Kidney (tissue), 14 donors: ENCODE measurements around the gene XPR1. TPM values are rescaled to one million over a fixed set of nuclear protein-coding genes. Genes with fewer than 3 reads are reported as not detected.

Source experiments
- DNase-seq, 5 donors: peaks; one replicate each; pipeline ENCODE4 v3.0.0-alpha.2; 2013 to 2020
- FAIRE-seq: peaks from 2 replicates; lab custom pipeline; 2012; peaks lifted over from hg19 to GRCh38; lab: Jason Lieb, UNC
- H3K27ac ChIP-seq, 2 donors: one replicate each; pipeline ENCODE4 v1.7.0; 2013; ENCODE audit warnings: low read depth in 2 of 2, low read length in 2 of 2, inconsistent platforms in 1 of 2
- H3K27me3 ChIP-seq: one replicate; pipeline ENCODE4 v1.7.1; 2013; ENCODE audit warnings: low read length, inconsistent platforms; ENCODE audit not compliant: control insufficient read depth, insufficient read depth
- H3K36me3 ChIP-seq, 3 donors: one replicate each; pipeline versions ENCODE4 v1.7.0 to v1.7.1; 2013; ENCODE audit warnings: low read length in 3 of 3, control low read depth in 1 of 3, inconsistent platforms in 1 of 3; ENCODE audit not compliant: insufficient read depth in 3 of 3, control insufficient read depth in 2 of 3
- H3K4me1 ChIP-seq, 3 donors: one replicate each; pipeline versions ENCODE4 v1.7.0 to v1.7.1; 2013; ENCODE audit warnings: low read length in 3 of 3, inconsistent platforms in 1 of 3, low read depth in 1 of 3; ENCODE audit not compliant: control insufficient read depth in 2 of 3, insufficient read depth in 2 of 3
- H3K4me3 ChIP-seq, 3 donors: one replicate each; pipeline versions ENCODE4 v1.7.0 to v1.8.1; 2013; ENCODE audit warnings: low read length in 3 of 3, control low read depth in 1 of 3, inconsistent platforms in 1 of 3
- H3K9ac ChIP-seq, 3 donors: one replicate each; pipeline versions ENCODE4 v1.7.0 to v1.7.1; 2013; ENCODE audit warnings: low read length in 3 of 3, control low read depth in 1 of 3, inconsistent platforms in 1 of 3
- H3K9me3 ChIP-seq, 3 donors: one replicate each; pipeline versions ENCODE4 v1.7.0 to v1.7.1; 2013; ENCODE audit warnings: low read length in 3 of 3, control low read depth in 1 of 3, inconsistent platforms in 1 of 3; ENCODE audit not compliant: control insufficient read depth in 2 of 3, insufficient read depth in 1 of 3
- CTCF ChIP-seq: IDR thresholded peaks from 3 replicates; pipeline ENCODE4 v1.5.1; 2012; ENCODE audit warnings: mild to moderate bottlenecking, moderate library complexity, borderline replicate concordance; ENCODE audit not compliant: insufficient read depth; ENCODE audit errors: extremely low read depth
- intact Hi-C: fragments of 100-400 bp; cut with DNase I; formaldehyde crosslinking; loops from one replicate; pipeline ENCODE4 v1.11.1; 2022
- polyA plus RNA-seq: library from polyadenylated mRNA; stranded (reverse); fragments of 350-450 nt; fragmentation: Illumina TruSeq; extraction: RNeasy Lipid Tissue Mini Kit (QIAGEN cat#74804); gene quantifications from one replicate; pipeline ENCODE4 v1.2.3, GENCODE V29; 2014; ENCODE audit warnings: low read depth, low replicate concordance; ENCODE audit not compliant: insufficient read depth
- total RNA-seq: library from RNA; stranded (reverse); fragmentation: NEBNext Ultra II Directional; extraction: Animal tissue kit (Norgen Biotek cat#: 25700); gene quantifications from one replicate; pipeline ENCODE4 v1.2.1, GENCODE V29; 2021
- donor health status: control.
- donor health status: control.
- donor health status: control.
- donor health status: control.
- donor health status: control.
- donor health status: DM: yes; HTN: yes; CAD: no.
- donor health status: Normal renal cell carcinoma (clear cell type).

Gene XPR1
- total and polyA plus RNA-seq, 2 donors from 2014 or later, result 10.9 to 33.5 TPM

DNA sequence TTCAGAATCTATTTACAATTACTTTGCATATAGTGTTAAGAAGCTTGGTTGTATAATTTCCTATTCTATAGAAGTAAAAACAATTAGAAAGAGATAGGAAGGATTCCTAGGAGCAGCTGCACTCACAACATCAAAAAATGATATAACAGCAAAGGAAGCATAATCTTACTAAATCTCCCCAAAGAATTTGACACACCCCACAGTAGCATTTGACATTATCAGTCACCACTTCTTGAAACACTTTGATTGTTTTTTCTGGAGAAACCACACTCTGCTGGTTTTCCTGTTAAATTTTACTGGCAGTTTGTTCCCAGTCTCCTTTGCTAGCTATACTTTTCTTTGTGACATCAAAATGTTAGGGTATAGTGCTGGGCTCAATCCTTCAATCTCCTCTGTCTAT lies 180.1 kb downstream of the XPR1 start:
- Histone ChIP-seq H3K27me3 (no peaks in the 10 kb centered on the region), H3K9ac (no peak overlapping the region), H3K36me3 (peaks cover 0 to 9% (median 0%) of the 10 kb centered on the region in 3 donors), H3K9me3 (no peaks in the 10 kb centered on the region), H3K4me3 (no peak overlapping the region), H3K27ac (no peak overlapping the region), H3K4me1 (no peaks in the 10 kb centered on the region)
- FAIRE-seq (no peak), DNase-seq (no peak)
- intact Hi-C loops, result no loop called here
- no peak for TF ChIP-seq CTCF

DNA sequence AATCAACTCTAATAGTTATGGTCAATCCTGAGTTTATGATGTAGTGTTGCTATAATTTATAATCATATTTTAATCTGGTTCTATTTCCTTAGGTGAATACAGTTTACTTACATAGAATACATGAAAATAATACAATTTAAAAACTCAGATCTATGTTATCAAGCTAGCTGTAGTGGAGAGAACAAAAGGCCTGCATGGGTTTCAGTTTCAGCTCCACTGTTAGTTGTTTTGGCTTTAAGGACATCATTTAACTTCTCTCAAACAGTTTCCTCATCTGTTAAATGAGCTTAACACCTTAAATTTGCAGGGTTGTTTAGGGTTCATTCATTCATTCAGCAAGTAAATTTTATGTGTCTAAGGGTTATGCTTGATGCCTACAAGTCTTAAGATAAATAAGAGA lies 182.4 kb downstream of the XPR1 start:
- Histone ChIP-seq H3K9ac (no peak overlapping the region), H3K36me3 (peaks cover 0 to 9% (median 0%) of the 10 kb centered on the region in 3 donors), H3K4me1 (no peaks in the 10 kb centered on the region), H3K4me3 (no peak overlapping the region), H3K9me3 (no peaks in the 10 kb centered on the region), H3K27ac (no peak overlapping the region), H3K27me3 (no peaks in the 10 kb centered on the region)
- TF ChIP-seq CTCF, result no peak
- FAIRE-seq (no peak), DNase-seq (no peak)
- intact Hi-C loops, result no loop called here

DNA sequence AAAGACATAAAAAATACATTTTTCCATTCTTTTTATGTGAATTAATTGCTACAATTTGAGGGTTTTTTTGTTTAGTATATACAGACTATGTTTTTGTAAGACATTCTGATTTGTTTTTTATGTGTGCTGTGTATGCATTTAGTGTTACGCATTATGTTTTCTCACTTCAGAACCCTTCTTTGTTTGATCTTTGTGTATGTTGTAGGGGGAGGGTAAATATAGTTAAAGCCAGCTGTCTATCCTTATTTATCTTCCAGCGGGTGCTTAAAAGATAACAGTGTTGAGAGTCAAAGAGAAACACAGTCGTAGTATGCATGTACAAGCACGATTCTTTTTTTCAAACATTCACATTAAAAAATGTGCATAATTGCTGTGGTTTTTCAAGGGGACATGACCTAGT lies 183.4 kb downstream of the XPR1 start:
- no peaks in the 10 kb centered on the region for H3K9me3 ChIP-seq
- H3K36me3 ChIP-seq, result peaks cover 0 to 9% (median 0%) of the 10 kb centered on the region in 3 donors
- H3K9ac ChIP-seq, result no peak overlapping the region
- no peak overlapping the region for H3K27ac ChIP-seq
- no peak for FAIRE-seq
- H3K4me1 ChIP-seq, result no peaks in the 10 kb centered on the region
- intact Hi-C loops, result no loop called here
- TF ChIP-seq CTCF, result no peak
- H3K27me3 ChIP-seq, result no peaks in the 10 kb centered on the region
- H3K4me3 ChIP-seq, result no peak overlapping the region
- peak in 1 of 5 donors; percentile 3 for DNase-seq

- H3K27ac ChIP-seq, result no peak overlapping the region
- no peaks in the 10 kb centered on the region for H3K9me3 ChIP-seq
- peaks cover 0 to 9% (median 0%) of the 10 kb centered on the region in 3 donors for H3K36me3 ChIP-seq
- DNase-seq (no peak), FAIRE-seq (no peak)
- H3K4me3 ChIP-seq, result no peak overlapping the region
- intact Hi-C loops, result no loop called here
- no peaks in the 10 kb centered on the region for H3K27me3 ChIP-seq
- H3K9ac ChIP-seq, result no peak overlapping the region
- TF ChIP-seq CTCF, result no peak
- H3K4me1 ChIP-seq, result no peaks in the 10 kb centered on the region
Observed at GRCh38 chr1:180816132-180816531, 184.3 kb downstream of the XPR1 start.
